Endothelial cell (in vitro differentiated cells): ENCODE data around the gene C1orf53. TPM values are rescaled to one million over a fixed set of nuclear protein-coding genes. Genes with fewer than 3 reads are reported as not detected.
"Not testable (repeated sequence)": the region's sequence is repeated elsewhere in the genome, so short reads cannot be mapped to it uniquely, and the experiment has no call there.

ENCODE experiments used
- DNase-seq: peaks from one replicate; pipeline ENCODE4 v3.0.0; 2021; ENCODE audit warnings: low spot score
- H3K27ac Mint-ChIP-seq: one replicate; pipeline ENCODE4 v1.8.0; 2021; ENCODE audit warnings: mixed read lengths, inconsistent platforms; ENCODE audit not compliant: unreplicated experiment
- H3K27me3 Mint-ChIP-seq: one replicate; pipeline ENCODE4 v1.8.0; 2021; ENCODE audit warnings: mild to moderate bottlenecking, moderate library complexity, mixed read lengths, inconsistent platforms; ENCODE audit not compliant: unreplicated experiment
- H3K36me3 Mint-ChIP-seq: one replicate; pipeline ENCODE4 v1.8.0; 2021; ENCODE audit warnings: mild to moderate bottlenecking, low read depth, mixed read lengths, inconsistent platforms; ENCODE audit not compliant: unreplicated experiment
- H3K4me1 Mint-ChIP-seq: one replicate; pipeline ENCODE4 v1.8.0; 2021; ENCODE audit warnings: mild to moderate bottlenecking, mixed read lengths, inconsistent platforms; ENCODE audit not compliant: unreplicated experiment
- H3K4me3 Mint-ChIP-seq: one replicate; pipeline ENCODE4 v1.8.0; 2021; ENCODE audit warnings: mild to moderate bottlenecking, mixed read lengths, inconsistent platforms; ENCODE audit not compliant: unreplicated experiment
- H3K9me3 Mint-ChIP-seq: one replicate; pipeline ENCODE4 v1.8.0; 2021; ENCODE audit warnings: mixed read lengths, inconsistent platforms; ENCODE audit not compliant: unreplicated experiment
- CTCF ChIP-seq: fragments of 200-600 bp; sonication (generic); IDR thresholded peaks from one replicate; pipeline ENCODE4 v1.5.0; 2021; ENCODE audit warnings: antibody characterized with exemption; ENCODE audit not compliant: unreplicated experiment
- total RNA-seq: library from RNA; stranded (reverse); fragmentation: NEBNext Ultra II Directional; extraction: Animal tissue kit (Norgen Biotek cat#: 25700); gene quantifications from one replicate; pipeline ENCODE4 v1.2.1, GENCODE V29; 2021; ENCODE audit not compliant: unreplicated experiment

Gene C1orf53
- total RNA-seq, 1 donor from 2014 or later: 2.4 TPM

GRCh38 chr1:197937892-197938291 lies 35.5 kb downstream of the C1orf53 start:
- no peak for TF ChIP-seq CTCF
- H3K27ac Mint-ChIP-seq: no peak overlapping the region
- peaks cover 2% of the 10 kb centered on the region for H3K27me3 Mint-ChIP-seq
- H3K4me1 Mint-ChIP-seq: no peaks in the 10 kb centered on the region
- H3K9me3 Mint-ChIP-seq: no peaks in the 10 kb centered on the region
- no peak for DNase-seq
- no peaks in the 10 kb centered on the region for H3K36me3 Mint-ChIP-seq
- H3K4me3 Mint-ChIP-seq: no peak overlapping the region

DNA sequence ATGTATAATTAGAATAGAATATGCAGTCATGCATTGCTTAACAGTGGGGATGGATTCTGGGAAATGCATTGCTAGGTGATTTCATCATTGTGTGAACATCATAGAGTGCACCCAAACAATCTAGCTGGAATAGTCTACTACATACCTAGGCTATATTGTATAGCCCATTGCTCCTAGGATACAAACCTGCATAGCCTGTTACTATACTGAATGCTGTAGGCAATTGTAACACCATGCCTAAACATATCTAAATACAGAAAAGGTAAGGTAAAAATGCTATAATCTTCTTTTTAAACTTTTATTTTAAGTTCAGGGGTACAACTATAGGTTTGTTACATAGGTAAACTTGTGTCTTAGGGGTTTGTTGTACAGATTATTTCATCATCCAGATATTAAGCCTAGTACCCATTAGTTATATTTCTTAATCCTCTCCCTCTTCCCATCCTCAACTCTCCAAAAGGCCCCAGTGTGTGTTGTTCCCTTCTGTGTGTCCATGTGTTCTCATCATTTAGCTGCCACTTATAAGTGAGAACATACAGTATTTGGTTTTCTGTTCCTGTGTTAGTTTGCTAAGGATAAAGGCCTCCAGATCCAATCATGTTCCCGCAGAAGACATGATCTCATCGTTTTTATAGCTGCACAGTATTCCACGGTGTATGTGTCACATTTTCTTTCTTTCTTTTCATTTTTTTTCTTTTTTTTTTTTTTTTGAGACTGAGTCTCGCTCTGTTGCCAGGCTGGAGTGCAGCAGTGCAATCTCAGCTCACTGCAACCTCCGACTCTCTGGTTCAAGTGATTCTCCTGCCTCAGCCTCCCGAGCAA lies 36.9 kb downstream of the C1orf53 start:
- not testable (repeated sequence) for H3K27ac Mint-ChIP-seq, H3K27me3 Mint-ChIP-seq, H3K9me3 Mint-ChIP-seq, H3K36me3 Mint-ChIP-seq, H3K4me3 Mint-ChIP-seq, H3K4me1 Mint-ChIP-seq, DNase-seq

GRCh38 chr1:197942042-197942441 lies 39.6 kb downstream of the C1orf53 start:
- Mint-ChIP-seq H3K4me1 (no peaks in the 10 kb centered on the region), H3K36me3 (no peaks in the 10 kb centered on the region), H3K4me3 (no peak overlapping the region), H3K27ac (no peak overlapping the region), H3K9me3 (no peaks in the 10 kb centered on the region), H3K27me3 (peaks cover 2% of the 10 kb centered on the region)
- DNase-seq: no peak
- TF ChIP-seq CTCF: no peak

GRCh38 chr1:197944485-197944884 lies 42.1 kb downstream of the C1orf53 start:
- H3K27ac Mint-ChIP-seq: no peak overlapping the region
- no peak for TF ChIP-seq CTCF
- H3K4me3 Mint-ChIP-seq: no peak overlapping the region
- no peaks in the 10 kb centered on the region for H3K36me3 Mint-ChIP-seq
- H3K4me1 Mint-ChIP-seq: no peaks in the 10 kb centered on the region
- DNase-seq: no peak
- peaks cover under 1% of the 10 kb centered on the region for H3K27me3 Mint-ChIP-seq
- H3K9me3 Mint-ChIP-seq: no peaks in the 10 kb centered on the region

DNA sequence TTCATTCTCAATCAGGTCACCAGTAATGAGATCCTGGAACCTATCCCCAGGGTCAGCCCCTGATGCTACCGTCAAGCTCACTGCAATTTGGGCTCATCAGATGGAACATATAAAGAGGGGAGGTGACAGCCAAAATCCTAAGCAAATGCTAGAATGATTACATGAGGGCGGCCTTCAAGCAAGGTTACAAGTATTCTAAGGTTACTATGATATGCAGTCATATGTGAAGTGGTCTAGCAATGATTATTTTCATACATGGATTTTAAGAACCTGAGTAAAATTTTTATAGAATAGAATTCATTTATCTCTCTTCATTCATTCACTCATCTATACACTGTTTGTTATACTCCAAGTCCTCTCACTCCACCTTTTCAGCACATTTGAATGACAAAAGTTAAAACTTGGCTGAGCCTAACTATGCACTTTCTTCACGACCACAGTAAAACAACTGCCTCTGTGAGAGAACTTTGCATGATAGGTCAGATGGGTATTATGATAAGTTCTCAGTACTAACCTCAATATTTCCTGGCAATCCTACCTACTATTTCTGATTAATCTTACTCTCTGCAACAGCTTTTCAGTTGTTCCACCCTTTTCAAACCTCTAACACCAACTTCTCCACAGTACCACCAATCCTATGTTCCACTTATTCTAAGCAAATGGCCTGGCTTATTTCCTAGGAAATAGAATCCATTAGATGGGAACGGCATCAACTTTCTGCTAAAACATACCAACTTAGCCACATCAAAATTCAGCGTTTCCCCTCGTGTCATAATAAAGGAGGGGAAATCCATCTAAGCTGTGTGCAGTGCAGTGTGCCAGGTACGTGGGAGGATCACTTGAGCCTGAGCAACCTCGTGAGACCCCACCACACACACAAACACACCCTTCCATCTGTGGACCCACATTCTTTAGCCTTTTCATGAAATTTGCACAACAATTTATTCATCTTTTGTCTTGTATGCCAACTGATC lies 46.8 kb downstream of the C1orf53 start:
- H3K4me3 Mint-ChIP-seq: no peak overlapping the region
- peaks cover 1% of the 10 kb centered on the region for H3K27me3 Mint-ChIP-seq
- no peak for DNase-seq

More for the DNA sequence above, 46.8 kb downstream of the C1orf53 start:
- H3K27ac Mint-ChIP-seq: no peak overlapping the region
- no peaks in the 10 kb centered on the region for H3K4me1 Mint-ChIP-seq
- TF ChIP-seq CTCF: no peak
- H3K9me3 Mint-ChIP-seq: no peaks in the 10 kb centered on the region
- no peaks in the 10 kb centered on the region for H3K36me3 Mint-ChIP-seq
